GM08714 (cell line): ENCODE measurements around the gene ZG16.

ENCODE experiments used
- H3K4me3 ChIP-seq: fragments of 200-500 bp; sonication (Bioruptor generic); 2 replicates; pipeline ENCODE4 v1.5.1; 2014; ENCODE audit warnings: mild to moderate bottlenecking, low read length, inconsistent platforms
- ZNF274 ChIP-seq: IDR thresholded peaks from 2 replicates; pipeline ENCODE4 v1.6.1; 2012; ENCODE audit warnings: mild to moderate bottlenecking, low read depth, low read length

The ZG16 gene

DNA sequence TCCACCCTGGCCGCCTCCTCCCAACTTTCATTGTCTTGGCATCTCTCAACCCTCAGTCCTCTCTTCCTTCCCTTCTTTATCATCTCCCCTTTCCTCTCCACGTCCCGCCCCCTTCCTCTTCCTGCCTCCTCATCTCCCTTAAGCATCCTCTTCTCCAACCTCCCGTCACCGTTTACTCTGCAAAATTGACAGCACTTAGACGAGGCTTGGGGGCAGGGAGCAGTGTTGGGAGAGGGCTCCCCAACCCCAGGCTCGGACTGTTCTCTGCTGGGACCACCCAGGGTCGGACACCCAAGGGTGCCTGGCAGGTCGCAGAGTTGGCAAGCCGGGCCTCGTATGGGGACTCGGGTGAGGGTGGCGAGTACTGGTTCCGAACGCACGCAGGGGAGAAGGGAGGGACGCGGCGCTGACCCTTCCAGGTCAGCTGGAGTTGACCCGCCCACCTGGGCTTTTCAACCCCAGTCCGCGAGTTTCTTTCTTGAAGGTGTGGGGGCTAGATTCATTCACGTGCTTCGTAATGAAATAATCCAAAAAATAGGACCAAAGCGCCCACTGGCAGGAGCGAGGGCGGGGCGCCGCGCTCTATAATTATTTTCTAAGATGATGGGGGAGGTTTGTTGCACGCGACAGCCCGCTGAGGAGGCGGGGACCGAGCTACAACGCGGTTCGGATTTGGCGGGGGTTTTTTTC, 37.1 kb downstream of the ZG16 start:
- peak overlapping the region; percentile 39; the same call in 1 of the 2 replicates for H3K4me3 ChIP-seq
- TF ChIP-seq ZNF274 = no peak

GRCh38 chr16:29815793-29816693, 38.0 kb downstream of the ZG16 start, which contains the start of gene PAGR1:
TSS of gene PAGR1 (plus strand) at chr16:29816152. CDS start at chr16:29816526, 374 bp downstream.
- peak within 1 kb of the TSS; percentile 66 for H3K4me3 ChIP-seq
- no peak for TF ChIP-seq ZNF274

DNA sequence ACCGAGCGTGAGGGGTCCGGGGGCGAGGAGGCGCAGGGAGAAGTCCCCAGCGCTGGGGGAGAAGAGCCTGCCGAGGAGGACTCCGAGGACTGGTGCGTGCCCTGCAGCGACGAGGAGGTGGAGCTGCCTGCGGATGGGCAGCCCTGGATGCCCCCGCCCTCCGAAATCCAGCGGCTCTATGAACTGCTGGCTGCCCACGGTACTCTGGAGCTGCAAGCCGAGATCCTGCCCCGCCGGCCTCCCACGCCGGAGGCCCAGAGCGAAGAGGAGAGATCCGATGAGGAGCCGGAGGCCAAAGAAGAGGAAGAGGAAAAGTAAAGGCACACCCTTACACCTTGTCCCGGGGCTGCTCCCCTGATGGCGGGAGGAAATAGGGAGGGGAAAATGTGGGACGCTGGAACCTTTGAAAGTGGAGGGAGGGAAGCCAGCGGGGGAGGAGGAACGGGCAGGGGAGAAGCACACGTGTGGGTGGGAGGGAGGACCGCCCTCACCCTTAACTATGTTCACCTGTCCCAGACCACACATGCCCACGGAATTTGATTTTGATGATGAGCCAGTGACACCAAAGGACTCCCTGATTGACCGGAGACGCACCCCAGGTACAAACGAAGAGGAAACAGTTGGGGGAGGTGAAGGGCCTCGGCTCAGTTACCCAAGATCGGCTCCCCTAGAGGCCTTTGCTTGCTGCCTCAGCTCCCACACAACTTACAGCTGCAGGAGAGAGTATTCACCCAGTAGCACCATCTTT, 38.8 kb downstream of the ZG16 start:
- peak overlapping the region; percentile 66 for H3K4me3 ChIP-seq
- TF ChIP-seq ZNF274 = no peak

- TF ChIP-seq ZNF274 = no peak
- H3K4me3 ChIP-seq = no peak overlapping the region
These were observed 40.0 kb downstream of the ZG16 start for GRCh38 chr16:29818082-29818481.

- TF ChIP-seq ZNF274 = no peak
- H3K4me3 ChIP-seq = no peak overlapping the region
These were observed 41.5 kb downstream of the ZG16 start for GRCh38 chr16:29819506-29819905.

DNA sequence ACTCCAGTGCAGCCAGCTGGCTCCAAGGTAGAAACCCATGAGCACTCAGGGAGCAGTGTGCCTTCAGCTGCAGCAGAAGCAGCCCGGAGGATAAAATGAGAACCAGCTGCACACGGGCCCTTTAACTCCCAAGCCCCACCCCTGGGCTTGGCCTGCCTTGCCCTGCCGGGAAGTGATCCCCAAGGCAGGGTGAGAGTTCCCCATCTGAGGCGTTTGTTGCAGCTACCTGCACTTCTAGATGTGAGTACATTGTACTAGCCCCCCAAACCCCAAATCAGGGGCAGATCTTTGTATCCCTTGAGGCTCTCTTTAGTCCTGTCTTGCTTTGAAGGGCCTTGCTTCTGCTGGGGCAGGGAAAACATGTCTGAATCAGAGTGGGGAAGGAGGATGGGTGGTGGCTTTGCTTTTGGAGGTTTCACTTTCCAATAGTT, 42.2 kb downstream of the ZG16 start, which contains the start of gene MVP:
MVP (plus strand) TSS at position 192 of the 431 bp plus-strand sequence. CDS start 10,088 bp downstream, outside the sequence.
- peak within 1 kb of the TSS; percentile 71 for H3K4me3 ChIP-seq
- TF ChIP-seq ZNF274 = no peak

DNA sequence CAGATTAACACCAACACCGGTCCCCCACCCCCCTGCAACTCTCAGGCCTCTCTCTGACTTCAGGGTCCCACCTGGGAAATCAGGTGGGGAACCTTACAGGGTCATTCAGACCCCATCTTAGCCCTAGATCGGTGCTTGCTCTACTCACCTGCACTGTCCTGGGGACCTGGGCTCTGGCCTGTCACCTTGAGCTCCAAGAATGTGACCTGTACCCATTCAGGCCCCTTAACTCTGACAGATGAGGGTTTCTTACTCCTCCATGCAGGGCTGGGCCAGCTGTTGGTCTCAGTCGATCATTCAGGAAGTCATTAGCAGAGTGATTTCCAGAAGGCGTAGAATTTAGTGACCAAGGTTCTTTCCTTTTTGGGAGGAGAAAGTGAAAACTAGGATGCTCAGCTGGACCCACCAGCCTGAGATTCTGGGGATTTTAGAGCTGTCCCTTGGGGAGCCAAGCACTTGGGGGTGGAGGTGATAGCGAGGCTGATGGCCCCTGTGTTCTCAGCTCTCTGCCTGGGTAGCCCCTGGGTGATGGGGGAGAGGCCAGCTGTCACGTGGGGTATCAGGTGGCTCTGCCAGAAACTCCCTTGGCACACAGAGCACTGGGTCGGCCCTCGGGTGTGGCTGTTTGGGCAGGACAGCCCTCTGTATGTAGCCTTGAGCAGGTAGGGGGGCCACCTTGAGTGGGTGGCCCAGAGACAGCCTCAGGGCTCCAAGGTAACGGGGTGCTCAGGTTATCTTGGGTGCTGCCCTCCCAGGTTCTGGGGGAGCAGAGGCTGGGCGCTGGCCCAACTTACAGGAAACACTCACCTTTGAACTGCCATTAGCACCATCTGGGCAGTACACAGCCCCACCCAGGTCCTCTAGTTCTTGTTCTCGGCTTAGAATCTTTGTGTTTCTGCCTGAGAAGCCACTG, 42.9 kb downstream of the ZG16 start:
- peak overlapping the region; percentile 71 for H3K4me3 ChIP-seq
- TF ChIP-seq ZNF274 = no peak

- TF ChIP-seq ZNF274 = no peak
These were observed 43.6 kb downstream of the ZG16 start for GRCh38 chr16:29821643-29822115.

GRCh38 chr16:29824589-29825144, 46.6 kb downstream of the ZG16 start:
- H3K4me3 ChIP-seq = no peak overlapping the region
- no peak for TF ChIP-seq ZNF274

More at GRCh38 chr16:29821643-29822115, 43.6 kb downstream of the ZG16 start:
- peak overlapping the region; percentile 71; the same call in 1 of the 2 replicates for H3K4me3 ChIP-seq

DNA sequence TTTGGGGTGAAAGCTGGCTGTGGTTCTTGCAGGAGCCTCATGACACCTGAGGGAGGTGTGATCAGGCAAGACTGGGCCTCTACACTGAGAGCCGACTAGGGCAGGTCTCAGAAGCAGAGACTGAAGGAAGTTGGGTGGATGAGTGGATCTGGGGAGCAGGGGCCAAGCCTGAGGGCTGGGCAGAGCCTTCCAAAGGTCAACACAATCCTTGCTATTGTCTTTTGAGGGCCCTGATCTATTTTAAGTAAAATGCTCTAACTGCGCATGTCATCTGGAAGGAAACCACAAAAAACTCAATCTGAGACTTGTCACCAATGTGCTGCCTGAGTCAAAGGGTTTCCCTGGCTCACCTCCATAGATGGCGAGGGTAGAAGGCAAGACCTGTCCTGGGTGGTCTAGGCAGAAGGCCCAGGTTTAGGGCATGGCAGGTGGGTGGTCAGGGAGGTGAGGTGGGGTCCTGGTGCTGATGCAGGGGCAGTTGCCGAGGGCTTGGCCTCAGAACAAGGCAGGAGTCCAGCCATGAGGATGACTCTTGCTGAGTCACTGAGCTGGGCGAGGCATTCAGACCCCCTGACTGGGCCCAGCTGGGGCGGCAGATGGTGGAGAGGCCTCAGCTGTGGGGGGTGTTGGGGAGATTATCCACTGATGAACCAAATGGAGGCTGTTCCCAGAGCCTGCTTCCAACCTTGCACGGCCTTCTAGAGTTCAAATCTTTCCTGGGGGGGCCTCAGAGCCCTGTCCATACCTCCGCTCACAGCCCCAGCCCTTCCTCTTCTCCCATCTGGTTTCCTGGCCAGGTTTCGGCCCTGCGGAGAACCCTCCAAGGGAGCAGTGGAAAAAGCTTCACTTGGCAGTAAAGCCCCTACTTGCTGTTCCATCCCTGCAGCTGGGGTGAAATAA, 47.3 kb downstream of the ZG16 start:
- no peak for TF ChIP-seq ZNF274
- H3K4me3 ChIP-seq = no peak overlapping the region

DNA sequence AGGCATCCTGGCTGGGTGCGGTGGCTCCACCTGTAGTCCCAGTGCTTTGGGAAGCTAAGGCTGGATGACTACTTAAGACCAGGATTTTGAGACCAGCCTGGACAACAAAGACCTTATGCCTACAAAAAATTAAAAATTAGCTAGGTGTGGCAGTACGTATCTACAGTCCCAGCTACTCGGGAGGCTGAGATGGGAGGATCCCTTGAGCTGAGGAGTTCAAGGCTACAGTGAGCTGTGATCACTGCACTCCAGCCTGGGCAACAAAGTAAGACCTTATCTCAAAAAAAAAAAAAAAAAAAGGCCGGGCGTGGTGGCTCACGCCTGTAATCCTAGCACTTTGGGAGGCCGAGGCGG, 48.3 kb downstream of the ZG16 start:
- no peak overlapping the region for H3K4me3 ChIP-seq
- no peak for TF ChIP-seq ZNF274

GRCh38 chr16:29830774-29831173, 52.7 kb downstream of the ZG16 start:
- no peak for TF ChIP-seq ZNF274
- H3K4me3 ChIP-seq = no peak overlapping the region
